Measurements from ENCODE around the gene AUH. TPM values are rescaled to one million over a fixed set of nuclear protein-coding genes. Genes with fewer than 3 reads are reported as not detected.
"Not testable (repeated sequence)": the region's sequence is repeated elsewhere in the genome, so short reads cannot be mapped to it uniquely, and the experiment has no call there.

The AUH gene
- total and polyA plus RNA-seq, 7 donors, result 9.9 to 20.6 (median 14.1) TPM

- DNase-seq (no peak), ATAC-seq (no peak)
- Histone ChIP-seq H3K4me3 (no peak overlapping the region), H3K4me1 (no peaks in the 10 kb centered on the region), H3K27me3 (ENCODE audit: insufficient read depth in 3 of 3, low read length in 2 of 3) (no peaks in the 10 kb centered on the region), H3K27ac (no peak overlapping the region), H3K36me3 (ENCODE audit: insufficient read depth in 1 of 2, low read depth in 1 of 2) (no peaks in the 10 kb centered on the region), H3K9me3 (no peaks in the 10 kb centered on the region)
- no peak for TF ChIP-seq CTCF (IDR thresholded peaks at IDR 0.05)
- intact Hi-C loops (cut with DNase I), result no loop called here
Observed at GRCh38 chr9:91383577-91383976, 21.9 kb upstream of the AUH start.

GRCh38 chr9:91382298-91382697, 20.6 kb upstream of the AUH start:
- intact Hi-C loops (cut with DNase I), result no loop called here
- 89 to 96% (median 94%) methylated on average over 4 of the region's 4 CpGs for WGBS, 3 donors
- TF ChIP-seq CTCF (IDR thresholded peaks at IDR 0.05), result no peak
- ATAC-seq (no peak), DNase-seq (no peak)
- no peaks in the 10 kb centered on the region for H3K4me1 ChIP-seq
- H3K36me3 ChIP-seq (ENCODE audit: insufficient read depth in 1 of 2, low read depth in 1 of 2), result no peaks in the 10 kb centered on the region
- no peaks in the 10 kb centered on the region for H3K9me3 ChIP-seq
- H3K27ac ChIP-seq, result no peak overlapping the region
- H3K4me3 ChIP-seq, result no peak overlapping the region
- H3K27me3 ChIP-seq (ENCODE audit: insufficient read depth in 3 of 3, low read length in 2 of 3), result no peaks in the 10 kb centered on the region

- no peak for ATAC-seq
- no peak overlapping the region for H3K4me3 ChIP-seq
- intact Hi-C loops (cut with DNase I), result no loop called here
- DNase-seq, result no peak
- no peak for TF ChIP-seq CTCF (IDR thresholded peaks at IDR 0.05)
- H3K9me3 ChIP-seq, result no peaks in the 10 kb centered on the region
- no peaks in the 10 kb centered on the region for H3K27me3 ChIP-seq (ENCODE audit: insufficient read depth in 3 of 3, low read length in 2 of 3)
- H3K4me1 ChIP-seq, result no peaks in the 10 kb centered on the region
- H3K27ac ChIP-seq, result no peak overlapping the region
- H3K36me3 ChIP-seq (ENCODE audit: insufficient read depth in 1 of 2, low read depth in 1 of 2), result no peaks in the 10 kb centered on the region
- 60 to 88% (median 70%) methylated on average over 3 of the region's 3 CpGs for WGBS, 3 donors
Observed at GRCh38 chr9:91379426-91379825, 17.7 kb upstream of the AUH start.

- intact Hi-C loops (cut with DNase I), result no loop called here
- DNase-seq, result no peak
- no peaks in the 10 kb centered on the region for H3K9me3 ChIP-seq
- no peak for TF ChIP-seq CTCF (IDR thresholded peaks at IDR 0.05)
- H3K27me3 ChIP-seq (ENCODE audit: insufficient read depth in 3 of 3, low read length in 2 of 3), result no peaks in the 10 kb centered on the region
- no peak for ATAC-seq
- H3K27ac ChIP-seq, result no peak overlapping the region
- 68 to 75% (median 72%) methylated on average over 2 of the region's 2 CpGs for WGBS, 3 donors
- H3K36me3 ChIP-seq (ENCODE audit: insufficient read depth in 1 of 2, low read depth in 1 of 2), result no peaks in the 10 kb centered on the region
- no peaks in the 10 kb centered on the region for H3K4me1 ChIP-seq
- no peak overlapping the region for H3K4me3 ChIP-seq
Observed at GRCh38 chr9:91378695-91379127, 17.0 kb upstream of the AUH start.

GRCh38 chr9:91378054-91378453, 16.3 kb upstream of the AUH start:
- H3K27ac ChIP-seq; H3K27me3 ChIP-seq (ENCODE audit: insufficient read depth in 3 of 3, low read length in 2 of 3); H3K36me3 ChIP-seq (ENCODE audit: insufficient read depth in 1 of 2, low read depth in 1 of 2); H3K4me3 ChIP-seq; DNase-seq; ATAC-seq; H3K9me3 ChIP-seq; intact Hi-C loops (cut with DNase I); H3K4me1 ChIP-seq: not testable (repeated sequence)
- 92 to 95% (median 93%) methylated on average over 3 of the region's 3 CpGs for WGBS, 3 donors

All from psoas muscle (tissue), 8 donors.